ENCODE results near the gene TMEM178B. TPM values are rescaled to one million over a fixed set of nuclear protein-coding genes. Genes with fewer than 3 reads are reported as not detected.

Gene TMEM178B
- total RNA-seq, 2 donors from 2014 or later: 1.7 to 4.1 TPM

- Mint-ChIP-seq H3K9me3 (peaks cover 15% of the 10 kb centered on the region), H3K27me3 (ENCODE audit: insufficient read depth) (no peaks in the 10 kb centered on the region), H3K36me3 (ENCODE audit: low read depth) (no peaks in the 10 kb centered on the region), H3K4me1 (no peaks in the 10 kb centered on the region), H3K4me3 (no peak overlapping the region), H3K27ac (no peak overlapping the region)
- no peak overlapping the region for H3K9ac ChIP-seq (ENCODE audit: extremely low read depth, low read length, poor library complexity, severe bottlenecking)
- H3K4me1 ChIP-seq (ENCODE audit: control insufficient read depth, insufficient read depth, low read length): no peaks in the 10 kb centered on the region
- no peak overlapping the region for H3K4me3 ChIP-seq (ENCODE audit: low read length)
- TF ChIP-seq CTCF (conservative IDR thresholded peaks at IDR 0.05): no peak
- no peaks in the 10 kb centered on the region for H3K36me3 ChIP-seq (ENCODE audit: control insufficient read depth, insufficient read depth, low read length)
- H3K27ac ChIP-seq (ENCODE audit: low read depth, low read length): no peak overlapping the region
- no peak for DNase-seq
- peaks cover 5% of the 10 kb centered on the region for H3K9me3 ChIP-seq (ENCODE audit: control insufficient read depth, low read length)
- H3K27me3 ChIP-seq (ENCODE audit: control insufficient read depth, insufficient read depth, low read length, poor library complexity, severe bottlenecking): no peaks in the 10 kb centered on the region
- WGBS, 2 experiments (ENCODE audit: insufficient coverage in 1 of 2, insufficient read length in 1 of 2): 100% methylated on average over 2 of the region's 2 CpGs; no CpG with 5 or more reads in 1 of the 2 experiments
Measured at GRCh38 chr7:141142058-141142457, 68.2 kb downstream of the TMEM178B start.

GRCh38 chr7:141144921-141145629, 71.2 kb downstream of the TMEM178B start:
- H3K4me1 Mint-ChIP-seq: no peaks in the 10 kb centered on the region
- no peaks in the 10 kb centered on the region for H3K27me3 Mint-ChIP-seq (ENCODE audit: insufficient read depth)
- H3K9me3 Mint-ChIP-seq: peaks cover 15% of the 10 kb centered on the region
- H3K27ac Mint-ChIP-seq: peak overlapping the region; percentile 19
- Histone ChIP-seq H3K9ac (ENCODE audit: extremely low read depth, low read length, poor library complexity, severe bottlenecking) (no peak overlapping the region), H3K27ac (ENCODE audit: low read depth, low read length) (no peak overlapping the region), H3K36me3 (ENCODE audit: control insufficient read depth, insufficient read depth, low read length) (no peaks in the 10 kb centered on the region), H3K27me3 (ENCODE audit: control insufficient read depth, insufficient read depth, low read length, poor library complexity, severe bottlenecking) (no peaks in the 10 kb centered on the region), H3K4me1 (ENCODE audit: control insufficient read depth, insufficient read depth, low read length) (no peaks in the 10 kb centered on the region), H3K4me3 (ENCODE audit: low read length) (no peak overlapping the region), H3K9me3 (ENCODE audit: control insufficient read depth, low read length) (peaks cover 5% of the 10 kb centered on the region)
- no peak overlapping the region for H3K4me3 Mint-ChIP-seq
- 86 to 97% methylated on average over 4 of the region's 4 CpGs for WGBS, 2 experiments (ENCODE audit: insufficient coverage in 1 of 2, insufficient read length in 1 of 2)
- DNase-seq: no peak
- no peak for TF ChIP-seq CTCF (conservative IDR thresholded peaks at IDR 0.05)
- no peaks in the 10 kb centered on the region for H3K36me3 Mint-ChIP-seq (ENCODE audit: low read depth)

- Histone ChIP-seq H3K9me3 (ENCODE audit: control insufficient read depth, low read length) (peaks cover 5% of the 10 kb centered on the region), H3K9ac (ENCODE audit: extremely low read depth, low read length, poor library complexity, severe bottlenecking) (no peak overlapping the region), H3K4me3 (ENCODE audit: low read length) (no peak overlapping the region), H3K27ac (ENCODE audit: low read depth, low read length) (no peak overlapping the region), H3K4me1 (ENCODE audit: control insufficient read depth, insufficient read depth, low read length) (no peaks in the 10 kb centered on the region), H3K36me3 (ENCODE audit: control insufficient read depth, insufficient read depth, low read length) (no peaks in the 10 kb centered on the region), H3K27me3 (ENCODE audit: control insufficient read depth, insufficient read depth, low read length, poor library complexity, severe bottlenecking) (no peaks in the 10 kb centered on the region)
- H3K27ac Mint-ChIP-seq: peak overlapping the region; percentile 19
- H3K4me3 Mint-ChIP-seq: no peak overlapping the region
- DNase-seq: no peak
- no peak for TF ChIP-seq CTCF (conservative IDR thresholded peaks at IDR 0.05)
- H3K36me3 Mint-ChIP-seq (ENCODE audit: low read depth): no peaks in the 10 kb centered on the region
- no peaks in the 10 kb centered on the region for H3K27me3 Mint-ChIP-seq (ENCODE audit: insufficient read depth)
- peaks cover 15% of the 10 kb centered on the region for H3K9me3 Mint-ChIP-seq
- WGBS, 2 experiments (ENCODE audit: insufficient coverage in 1 of 2, insufficient read length in 1 of 2): 73 to 80% methylated on average over 2 to 3 of the region's 3 CpGs
- H3K4me1 Mint-ChIP-seq: no peaks in the 10 kb centered on the region
Measured at GRCh38 chr7:141145630-141145982, 71.7 kb downstream of the TMEM178B start.
